NCI-H748 (cell line): ENCODE measurements around the gene CLPTM1.

Source experiments
- DNase-seq: peaks from one replicate; lab custom pipeline; 2025; ENCODE audit not compliant: unreplicated experiment; lab: John Stamatoyannopoulos, UW

The CLPTM1 gene

DNA sequence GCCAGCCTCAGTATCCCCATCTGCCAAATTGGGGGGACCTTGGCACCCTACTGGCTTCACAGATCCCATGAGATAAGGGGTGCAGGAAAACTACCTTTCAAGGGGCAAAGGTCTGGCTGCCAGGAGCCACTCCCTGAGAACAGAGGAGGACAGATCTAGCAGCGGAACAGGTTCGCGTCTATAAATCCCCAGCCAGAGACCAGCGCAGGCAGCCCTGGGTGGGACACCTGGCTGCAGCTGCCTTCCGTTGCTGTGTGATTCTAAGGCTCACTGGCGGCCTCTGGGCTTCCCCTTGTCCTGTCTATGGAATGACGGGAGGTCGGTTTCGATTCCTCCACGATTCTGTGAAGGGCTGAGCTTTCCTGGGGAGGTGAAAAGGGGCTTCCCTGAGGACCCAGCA is 53.4 kb downstream of the CLPTM1 start:
- DNase-seq, result peak; percentile 36

DNA sequence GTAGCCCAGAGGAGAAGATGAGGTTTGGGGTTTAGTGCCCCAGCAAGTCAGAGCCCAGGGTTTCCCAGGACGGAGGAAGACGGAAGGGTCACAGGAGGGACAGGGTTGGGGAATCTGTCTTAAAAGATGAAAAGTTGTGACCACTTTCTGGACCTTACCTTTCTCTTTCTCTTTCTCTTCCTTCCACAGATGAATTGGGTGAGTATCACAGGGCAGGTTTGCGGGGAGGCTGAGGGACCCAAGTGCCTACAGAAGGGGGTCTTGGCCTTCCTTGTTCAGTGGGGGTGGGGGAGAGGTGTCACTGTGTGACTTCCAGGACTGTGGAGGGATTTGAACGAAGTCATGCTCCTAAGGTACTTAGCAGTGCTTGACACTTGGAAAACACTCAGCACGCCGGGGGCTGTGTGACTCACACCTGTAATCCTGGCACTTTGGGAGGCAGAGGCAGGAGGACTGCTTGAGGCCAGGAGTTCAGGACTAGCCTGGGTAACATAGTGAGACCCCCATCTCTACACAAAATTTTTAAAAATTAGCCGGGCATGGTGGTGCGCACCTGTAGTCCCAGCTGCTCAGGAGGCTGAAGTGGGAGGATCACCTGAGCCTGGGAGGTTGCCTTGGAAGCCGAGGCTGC is 54.6 kb downstream of the CLPTM1 start:
- DNase-seq, result no peak

DNA sequence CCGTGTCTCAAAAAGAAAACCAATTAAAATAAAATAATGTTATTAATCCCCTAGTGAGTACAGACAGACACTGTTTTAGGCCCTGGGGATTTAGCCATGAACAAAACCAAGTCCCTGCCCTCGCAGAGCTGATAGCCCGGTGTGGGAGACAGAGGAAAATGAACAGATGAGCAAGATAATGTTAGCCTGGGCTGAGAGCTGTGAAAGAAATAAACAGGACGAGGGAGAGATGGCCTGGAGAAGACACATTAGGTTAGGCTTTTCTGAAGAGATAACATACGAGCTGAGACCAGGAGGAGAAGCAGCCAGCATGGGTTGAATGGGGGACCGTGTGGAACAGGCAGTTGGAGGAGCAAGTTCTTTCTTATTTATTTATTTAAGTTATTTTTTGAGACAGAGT is 55.1 kb downstream of the CLPTM1 start:
- no peak for DNase-seq

DNA sequence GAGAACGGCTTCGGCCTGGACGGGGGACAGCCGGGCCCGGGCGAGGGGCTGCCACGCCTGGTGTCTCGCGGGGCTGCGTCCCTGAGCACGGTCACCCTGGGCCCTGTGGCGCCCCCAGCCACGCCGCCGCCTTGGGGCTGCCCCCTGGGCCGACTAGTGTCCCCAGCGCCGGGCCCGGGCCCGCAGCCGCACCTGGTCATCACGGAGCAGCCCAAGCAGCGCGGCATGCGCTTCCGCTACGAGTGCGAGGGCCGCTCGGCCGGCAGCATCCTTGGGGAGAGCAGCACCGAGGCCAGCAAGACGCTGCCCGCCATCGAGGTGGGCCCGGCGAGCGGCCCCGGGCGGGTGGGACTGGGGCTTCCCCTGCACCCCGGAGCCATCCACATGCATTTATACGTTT is 56.8 kb downstream of the CLPTM1 start:
- no peak for DNase-seq

DNA sequence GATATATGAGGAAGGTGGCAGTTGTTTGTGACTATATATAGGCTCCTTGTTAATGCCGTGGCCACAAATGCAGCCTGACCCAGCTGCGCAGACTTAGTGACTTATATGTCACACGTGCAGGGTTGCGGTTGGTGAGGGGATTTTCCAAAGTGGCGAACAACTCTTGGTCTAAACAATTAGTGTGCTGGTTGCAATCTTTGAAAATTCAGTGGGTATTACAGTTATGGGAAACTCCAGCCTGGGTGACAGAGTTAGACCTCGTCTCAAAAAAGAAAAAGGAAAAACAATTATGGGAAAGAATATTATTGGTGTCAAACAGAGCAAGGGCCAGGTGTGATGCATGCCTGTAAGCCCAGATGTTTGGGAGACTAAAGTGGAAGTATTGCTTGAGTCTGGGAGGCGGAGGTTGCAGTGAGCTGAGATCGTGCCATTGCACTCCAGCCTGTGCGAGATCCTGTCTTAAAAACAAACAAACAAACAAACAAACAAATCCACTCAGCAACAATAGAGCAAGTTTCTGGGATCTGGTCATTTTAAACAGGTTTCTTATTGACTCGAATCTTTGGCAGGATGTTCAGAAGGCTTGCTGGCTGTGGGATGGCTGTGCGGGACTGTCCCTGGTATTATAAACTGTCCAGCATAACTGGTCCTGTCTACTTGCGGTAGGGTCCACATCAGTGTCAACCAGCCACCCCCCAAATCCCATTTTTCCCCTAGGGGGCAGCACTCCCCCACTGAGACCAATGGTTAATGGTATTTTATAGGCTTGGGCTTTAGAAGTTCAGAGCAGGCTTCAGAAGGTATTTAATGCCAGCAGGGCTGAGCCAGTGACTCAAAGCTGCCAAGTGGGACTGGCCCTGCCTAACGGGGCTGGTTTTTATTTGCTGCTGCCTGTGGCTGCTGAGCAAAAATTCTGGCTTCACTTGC is 61.5 kb downstream of the CLPTM1 start:
- peak; percentile 66 for DNase-seq

DNA sequence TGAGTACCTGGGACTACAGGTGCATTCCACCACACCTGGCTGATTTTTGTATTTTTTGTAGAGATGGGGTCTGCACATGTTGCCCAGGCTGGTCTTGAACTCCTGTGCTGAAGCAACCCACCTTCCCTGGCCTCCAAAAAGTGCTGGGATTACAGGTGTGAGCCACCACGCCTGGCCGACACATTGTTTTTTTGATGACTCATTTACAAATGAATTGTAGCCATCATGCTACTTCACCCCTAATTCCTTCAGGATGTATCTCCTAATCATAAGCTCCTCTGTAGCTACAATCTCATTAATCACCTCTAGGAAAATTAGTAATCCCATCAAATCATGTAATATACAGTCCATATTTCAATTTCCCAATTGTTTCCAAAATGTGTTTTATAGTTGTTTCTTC is 64.0 kb downstream of the CLPTM1 start:
- DNase-seq, result no peak

DNA sequence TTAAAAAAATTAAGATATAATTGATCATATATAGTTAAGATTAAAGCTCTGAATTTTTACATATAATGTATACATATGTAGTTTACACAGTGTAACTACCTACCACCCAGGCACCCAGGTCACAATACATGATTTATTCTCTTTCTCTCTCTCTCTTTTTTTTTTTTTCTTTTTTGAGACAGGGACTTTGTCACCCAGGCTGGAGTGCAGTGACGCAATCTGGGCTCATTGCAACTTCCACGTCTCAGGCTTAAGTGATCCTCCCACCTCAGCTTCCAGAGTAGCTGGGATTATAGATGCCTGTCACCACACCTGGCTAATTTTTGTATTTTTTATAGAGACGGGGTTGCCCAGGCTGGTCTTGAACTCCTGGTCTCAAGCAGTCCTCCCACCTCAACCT is 64.9 kb downstream of the CLPTM1 start:
- DNase-seq, result no peak

DNA sequence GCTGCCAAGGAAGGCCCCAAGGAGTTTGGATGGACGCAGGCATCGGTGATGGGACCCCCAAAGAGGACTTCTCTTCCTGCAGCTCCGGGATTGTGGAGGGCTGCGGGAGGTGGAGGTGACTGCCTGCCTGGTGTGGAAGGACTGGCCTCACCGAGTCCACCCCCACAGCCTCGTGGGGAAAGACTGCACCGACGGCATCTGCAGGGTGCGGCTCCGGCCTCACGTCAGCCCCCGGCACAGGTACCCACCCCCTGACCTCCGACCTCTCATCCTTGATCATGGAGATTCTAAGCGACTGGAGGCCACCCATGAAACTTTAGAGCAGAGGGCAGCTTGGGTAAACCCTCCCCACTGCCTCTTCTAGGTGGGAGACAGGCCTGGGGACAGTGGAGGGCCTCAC is 66.8 kb downstream of the CLPTM1 start:
- no peak for DNase-seq

DNA sequence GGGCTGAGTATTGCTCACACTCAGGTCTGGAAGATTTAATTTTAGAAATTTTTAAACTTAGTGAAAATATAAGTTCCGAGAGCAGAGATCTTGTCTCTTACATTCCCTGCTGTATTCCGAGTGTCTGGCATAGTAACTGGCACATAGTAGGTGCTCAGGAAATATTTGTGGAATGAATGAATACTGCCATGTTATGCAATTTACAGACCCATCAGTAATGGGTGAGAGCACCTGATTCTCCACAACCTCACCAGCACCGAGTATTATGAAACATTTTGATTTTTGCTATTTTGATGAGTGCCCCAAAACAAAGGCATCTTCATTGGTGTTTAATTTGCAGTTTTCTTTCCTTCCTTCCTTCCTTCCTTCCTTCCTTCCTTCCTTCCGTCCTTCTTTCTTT is 67.9 kb downstream of the CLPTM1 start:
- no peak for DNase-seq

DNA sequence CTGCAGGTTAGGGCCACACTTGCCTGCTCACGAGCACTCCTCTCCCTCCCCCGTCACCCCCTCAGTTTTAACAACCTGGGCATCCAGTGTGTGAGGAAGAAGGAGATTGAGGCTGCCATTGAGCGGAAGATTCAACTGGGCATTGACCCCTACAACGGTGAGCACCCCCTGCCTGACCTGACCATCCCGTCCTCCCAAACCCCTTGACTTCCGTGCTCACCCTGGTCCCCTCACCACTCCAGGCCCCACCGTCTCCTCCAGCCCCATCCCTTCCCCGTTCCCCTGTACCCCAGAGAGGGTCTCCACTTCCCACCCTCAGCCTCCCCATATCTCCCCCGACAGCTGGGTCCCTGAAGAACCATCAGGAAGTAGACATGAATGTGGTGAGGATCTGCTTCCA is 70.1 kb downstream of the CLPTM1 start:
- no peak for DNase-seq

DNA sequence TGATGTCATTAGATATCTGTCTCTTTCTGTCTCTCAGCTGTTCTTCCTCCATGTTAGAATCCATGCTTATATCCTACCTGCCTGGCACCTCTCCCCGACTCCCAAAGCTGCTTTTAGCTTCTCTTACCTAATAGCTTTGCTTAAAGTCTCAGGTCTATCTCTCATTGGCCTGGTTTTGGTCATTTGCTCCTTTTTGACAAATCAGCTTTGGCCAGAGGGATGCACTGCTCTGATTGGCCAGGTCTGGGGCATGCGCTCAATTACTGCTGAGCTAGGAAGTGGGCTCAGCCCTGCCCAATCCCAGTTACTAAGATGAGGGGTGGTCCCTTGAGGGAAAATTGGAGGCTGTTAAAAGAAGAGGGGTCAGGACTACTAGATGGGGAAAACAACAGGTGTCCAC is 72.2 kb downstream of the CLPTM1 start:
- no peak for DNase-seq

DNA sequence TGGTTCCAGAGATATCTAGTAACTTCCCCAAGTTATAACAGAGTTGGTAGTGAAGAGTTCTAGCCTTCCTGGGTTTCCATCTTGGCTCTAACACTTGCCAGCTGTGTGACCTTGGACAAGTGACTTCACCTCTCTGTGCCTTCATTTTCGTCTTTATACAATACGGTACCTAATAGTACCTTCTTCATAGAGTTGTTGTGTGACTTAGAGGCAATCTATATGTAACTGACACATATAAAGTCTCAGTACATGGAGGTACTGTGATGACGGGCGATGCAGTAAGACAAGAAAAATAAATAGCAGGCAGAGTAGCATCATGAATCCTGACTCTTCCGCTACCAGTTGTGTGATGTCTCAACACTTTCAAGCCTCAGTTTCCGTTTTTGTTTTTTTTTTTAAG is 75.6 kb downstream of the CLPTM1 start:
- DNase-seq, result no peak

DNA sequence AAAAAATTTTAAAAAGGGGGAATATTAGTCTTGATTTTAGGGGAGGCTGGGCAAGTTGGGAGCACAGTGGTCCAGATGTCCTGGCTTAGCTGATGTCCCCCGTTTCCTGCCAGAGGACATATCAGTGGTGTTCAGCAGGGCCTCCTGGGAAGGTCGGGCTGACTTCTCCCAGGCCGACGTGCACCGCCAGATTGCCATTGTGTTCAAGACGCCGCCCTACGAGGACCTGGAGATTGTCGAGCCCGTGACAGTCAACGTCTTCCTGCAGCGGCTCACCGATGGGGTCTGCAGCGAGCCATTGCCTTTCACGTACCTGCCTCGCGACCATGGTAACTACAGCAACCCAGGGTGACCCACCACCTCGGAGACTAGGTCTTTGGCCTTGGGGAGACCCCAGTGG is 77.2 kb downstream of the CLPTM1 start:
- DNase-seq, result no peak

DNA sequence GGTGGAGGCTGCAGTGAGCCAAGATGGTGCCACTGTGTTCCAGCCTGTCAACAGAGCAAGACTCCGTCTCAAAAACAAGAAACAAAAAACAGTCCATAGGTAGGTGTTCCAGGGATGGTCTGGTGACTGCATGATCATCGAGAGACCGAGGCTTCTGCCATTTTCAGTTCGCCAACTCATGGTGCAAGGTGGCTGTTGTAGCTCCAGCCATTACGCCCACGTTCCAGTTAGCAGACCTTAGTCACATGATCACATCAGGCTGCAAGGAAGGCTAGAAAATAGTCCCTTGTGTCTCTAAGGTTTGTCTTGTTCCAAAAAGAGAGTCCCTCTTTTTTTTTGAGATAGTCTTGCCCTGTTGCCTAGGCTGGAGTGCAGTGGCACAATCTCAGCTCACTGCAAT is 80.6 kb downstream of the CLPTM1 start:
- no peak for DNase-seq

DNA sequence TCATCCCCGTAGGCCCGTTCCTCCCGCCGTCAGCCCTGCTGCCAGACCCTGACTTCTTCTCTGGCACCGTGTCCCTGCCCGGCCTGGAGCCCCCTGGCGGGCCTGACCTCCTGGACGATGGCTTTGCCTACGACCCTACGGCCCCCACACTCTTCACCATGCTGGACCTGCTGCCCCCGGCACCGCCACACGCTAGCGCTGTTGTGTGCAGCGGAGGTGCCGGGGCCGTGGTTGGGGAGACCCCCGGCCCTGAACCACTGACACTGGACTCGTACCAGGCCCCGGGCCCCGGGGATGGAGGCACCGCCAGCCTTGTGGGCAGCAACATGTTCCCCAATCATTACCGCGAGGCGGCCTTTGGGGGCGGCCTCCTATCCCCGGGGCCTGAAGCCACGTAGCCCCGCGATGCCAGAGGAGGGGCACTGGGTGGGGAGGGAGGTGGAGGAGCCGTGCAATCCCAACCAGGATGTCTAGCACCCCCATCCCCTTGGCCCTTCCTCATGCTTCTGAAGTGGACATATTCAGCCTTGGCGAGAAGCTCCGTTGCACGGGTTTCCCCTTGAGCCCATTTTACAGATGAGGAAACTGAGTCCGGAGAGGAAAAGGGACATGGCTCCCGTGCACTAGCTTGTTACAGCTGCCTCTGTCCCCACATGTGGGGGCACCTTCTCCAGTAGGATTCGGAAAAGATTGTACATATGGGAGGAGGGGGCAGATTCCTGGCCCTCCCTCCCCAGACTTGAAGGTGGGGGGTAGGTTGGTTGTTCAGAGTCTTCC is 82.4 kb downstream of the CLPTM1 start:
- DNase-seq, result no peak

DNA sequence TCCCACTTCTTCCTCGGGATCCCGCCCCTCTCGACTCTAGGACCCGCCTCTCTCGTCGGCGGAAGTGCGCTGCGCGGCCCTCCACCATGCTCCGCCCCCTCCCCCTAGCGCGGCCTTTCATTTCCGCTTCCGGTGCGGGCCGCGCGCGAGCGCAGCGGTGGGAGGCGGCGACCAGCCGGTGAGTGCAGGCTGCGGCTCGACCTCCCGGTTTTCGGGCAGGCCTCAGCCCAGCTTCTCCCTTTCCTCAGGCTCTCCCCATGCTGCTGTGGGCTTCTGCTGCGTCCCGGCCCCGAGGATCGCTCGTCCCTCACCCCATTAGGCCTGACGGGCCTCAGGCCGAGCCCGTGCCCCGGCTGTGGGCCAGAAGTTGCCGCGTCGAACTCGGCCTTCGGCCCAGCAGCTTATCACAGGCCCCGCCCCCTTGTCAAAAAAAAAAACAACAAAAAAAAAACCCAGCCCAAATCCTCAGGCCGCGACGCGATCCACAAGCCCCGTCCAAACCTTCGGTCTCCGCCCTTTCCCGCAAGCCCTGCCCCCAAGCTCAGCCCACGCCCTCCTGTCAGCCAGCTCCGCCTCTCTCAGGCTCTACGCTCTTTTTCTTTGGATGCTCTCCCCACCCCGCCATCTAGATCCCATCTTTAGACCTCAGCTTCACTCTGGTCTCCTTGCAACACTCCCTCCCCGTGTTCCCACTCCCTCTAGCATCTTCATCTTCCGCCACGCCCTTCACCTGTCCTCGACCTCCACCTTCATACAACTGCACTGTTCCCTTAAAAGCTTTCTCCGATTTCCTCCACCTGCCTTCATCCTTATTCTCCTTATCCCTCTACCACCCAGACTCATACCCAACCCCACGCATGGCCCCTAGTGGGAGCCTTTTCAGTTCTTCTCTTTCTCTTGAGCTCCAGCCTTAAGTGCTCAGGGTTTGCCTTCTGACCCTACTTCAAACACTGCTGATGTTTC is 84.0 kb downstream of the CLPTM1 start, which contains the start of gene CLASRP:
Gene CLASRP (plus strand): TSS at position 115 of the 963 bp plus-strand sequence. CDS start 1,168 bp downstream, outside the sequence.
- DNase-seq, result peak; percentile 92

DNA sequence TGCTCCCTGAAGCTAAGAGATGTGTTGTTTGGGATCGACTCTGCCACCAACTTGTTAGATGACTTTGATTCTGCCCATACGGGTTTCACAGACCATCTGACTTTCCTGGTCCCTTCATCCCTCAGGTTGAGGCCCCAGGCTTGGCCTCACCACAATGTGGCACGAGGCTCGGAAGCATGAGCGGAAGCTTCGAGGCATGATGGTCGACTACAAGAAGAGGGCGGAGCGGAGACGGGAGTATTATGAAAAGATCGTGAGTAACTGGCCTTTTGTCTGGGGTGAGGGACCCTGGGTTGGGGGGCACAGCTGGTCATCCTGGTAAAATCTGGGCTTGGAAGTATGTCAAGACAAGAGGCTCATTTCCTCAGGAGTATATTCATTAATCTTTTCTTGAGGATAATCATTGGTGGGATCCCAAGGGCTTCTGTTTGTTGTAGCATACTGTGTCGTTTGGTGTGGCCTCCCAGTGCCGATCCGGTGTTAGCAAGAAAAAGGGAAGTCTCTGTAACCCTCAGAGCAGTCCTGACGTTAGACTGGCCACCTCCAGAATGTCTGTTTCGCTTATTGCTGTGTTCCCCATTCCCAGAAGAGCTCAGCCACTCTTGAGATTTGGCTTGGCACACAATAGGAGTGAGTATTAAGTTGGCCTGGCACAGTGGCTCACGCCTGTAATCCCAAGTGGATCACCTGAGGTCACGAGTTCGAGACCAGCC is 85.0 kb downstream of the CLPTM1 start:
- no peak for DNase-seq

DNA sequence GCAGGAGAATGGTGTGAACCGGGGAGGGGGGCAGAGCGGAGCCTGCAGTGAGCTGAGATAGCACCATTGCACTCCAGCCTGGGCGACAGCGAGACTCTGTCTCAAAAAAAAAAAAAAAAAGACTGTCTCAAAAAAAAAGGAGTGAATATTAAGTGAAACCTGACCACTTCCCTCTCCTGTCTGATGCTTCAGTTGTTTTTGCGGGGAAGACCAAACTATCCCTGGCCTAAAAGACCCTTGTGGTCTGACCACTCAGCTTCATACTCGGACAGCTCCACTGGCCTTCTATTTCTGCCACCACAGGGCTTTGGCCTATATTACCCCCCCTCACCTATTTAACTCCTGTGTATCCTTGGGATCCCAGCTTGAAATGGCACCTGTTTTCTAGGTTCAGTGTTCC is 85.9 kb downstream of the CLPTM1 start:
- DNase-seq, result no peak
